ENCODE measurements around the gene MGLL. TPM values are rescaled to one million over a fixed set of nuclear protein-coding genes. Genes with fewer than 3 reads are reported as not detected.

MGLL gene
- total and polyA plus RNA-seq, 8 donors: 3.3 to 11.4 (median 6.6) TPM

- Histone ChIP-seq H3K4me3 (no peak overlapping the region), H3K36me3 (no peaks in the 10 kb centered on the region), H3K4me1 (no peaks in the 10 kb centered on the region), H3K27me3 (no peaks in the 10 kb centered on the region), H3K27ac (no peak overlapping the region), H3K9me3 (no peaks in the 10 kb centered on the region)
- DNase-seq: no peak
- FAIRE-seq: no peak
- WGBS, 2 donors: 72 to 77% methylated on average over 9 of the region's 9 CpGs
- ATAC-seq: no peak
- no peak for TF ChIP-seq CTCF (IDR thresholded peaks at IDR 0.05)
- intact Hi-C loops (cut with DNase I): no loop called here
These were observed 26.1 kb upstream of the MGLL start for GRCh38 chr3:127848131-127849129.

DNA sequence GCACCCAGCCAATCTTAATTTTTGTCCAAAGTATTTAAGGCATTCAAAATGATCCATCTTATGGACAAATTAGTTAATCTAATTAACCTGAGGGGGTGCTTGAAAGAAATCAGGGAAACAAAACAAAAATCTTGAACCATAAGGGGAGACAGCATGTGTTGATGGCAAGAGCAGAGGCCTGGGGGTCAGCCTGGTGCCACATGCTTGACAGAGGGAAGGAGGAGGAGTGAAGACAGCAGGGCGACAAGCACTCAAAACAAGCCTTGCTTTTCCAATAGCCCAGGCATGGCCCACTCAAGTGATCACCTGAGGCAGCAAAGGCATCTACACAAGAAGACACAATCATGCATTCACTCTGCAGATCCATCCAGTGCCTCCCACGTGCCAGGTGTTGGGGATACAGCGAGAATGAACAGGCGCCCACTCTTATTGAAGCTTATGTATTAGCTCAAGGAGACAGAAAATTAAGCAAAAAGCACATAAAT lies 25.0 kb upstream of the MGLL start:
- ATAC-seq (no peak), FAIRE-seq (no peak), DNase-seq (no peak)
- no peak overlapping the region for H3K27ac ChIP-seq
- 86 to 90% methylated on average over 4 of the region's 4 CpGs for WGBS, 2 donors
- H3K36me3 ChIP-seq: no peaks in the 10 kb centered on the region
- TF ChIP-seq CTCF (IDR thresholded peaks at IDR 0.05): no peak
- no peak overlapping the region for H3K4me3 ChIP-seq
- intact Hi-C loops (cut with DNase I): no loop called here
- H3K27me3 ChIP-seq: no peaks in the 10 kb centered on the region
- H3K9me3 ChIP-seq: no peaks in the 10 kb centered on the region
- H3K4me1 ChIP-seq: no peaks in the 10 kb centered on the region

DNA sequence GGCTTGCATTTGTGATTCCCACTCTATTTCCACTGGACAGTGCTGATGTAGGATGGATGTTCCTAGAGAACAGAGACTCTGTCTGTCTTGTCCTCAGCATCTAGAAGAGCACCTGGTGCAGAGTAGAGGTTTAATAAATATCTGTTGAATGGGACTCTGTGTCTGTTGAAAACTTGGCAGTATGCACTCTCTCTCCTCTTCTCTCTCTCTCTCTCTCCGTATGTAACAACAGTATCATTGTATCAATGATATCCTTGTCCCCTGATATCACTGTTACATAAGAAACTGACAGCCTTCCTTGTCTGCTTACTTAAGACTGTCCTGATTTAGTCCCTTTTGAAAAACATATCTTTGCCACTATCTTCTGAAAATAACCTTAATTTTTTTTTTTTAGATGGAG lies 24.3 kb upstream of the MGLL start:
- TF ChIP-seq CTCF (IDR thresholded peaks at IDR 0.05): no peak
- Histone ChIP-seq H3K27ac (no peak overlapping the region), H3K9me3 (no peaks in the 10 kb centered on the region), H3K4me3 (no peak overlapping the region), H3K27me3 (no peaks in the 10 kb centered on the region), H3K36me3 (no peaks in the 10 kb centered on the region), H3K4me1 (no peaks in the 10 kb centered on the region)
- WGBS, 2 donors: 15 to 33% methylated on average over 1 of the region's 1 CpG
- DNase-seq: no peak
- intact Hi-C loops (cut with DNase I): no loop called here
- no peak for ATAC-seq
- no peak for FAIRE-seq

GRCh38 chr3:127844326-127844942 lies 22.1 kb upstream of the MGLL start:
- Histone ChIP-seq H3K27me3 (no peaks in the 10 kb centered on the region), H3K4me3 (no peak overlapping the region), H3K9me3 (no peaks in the 10 kb centered on the region), H3K4me1 (no peaks in the 10 kb centered on the region), H3K27ac (no peak overlapping the region), H3K36me3 (no peaks in the 10 kb centered on the region)
- ATAC-seq (no peak), DNase-seq (no peak), FAIRE-seq (no peak)
- intact Hi-C loops (cut with DNase I): no loop called here
- TF ChIP-seq CTCF (IDR thresholded peaks at IDR 0.05): no peak
- 81 to 87% methylated on average over 6 of the region's 6 CpGs for WGBS, 2 donors

Data from pancreas (tissue), 10 donors.